NCI-H226 (cell line): ENCODE results near the gene ZNF618.

Experiments used
- DNase-seq: peaks from one replicate; pipeline ENCODE4 v3.0.0-alpha.2; 2015

Gene ZNF618

DNA sequence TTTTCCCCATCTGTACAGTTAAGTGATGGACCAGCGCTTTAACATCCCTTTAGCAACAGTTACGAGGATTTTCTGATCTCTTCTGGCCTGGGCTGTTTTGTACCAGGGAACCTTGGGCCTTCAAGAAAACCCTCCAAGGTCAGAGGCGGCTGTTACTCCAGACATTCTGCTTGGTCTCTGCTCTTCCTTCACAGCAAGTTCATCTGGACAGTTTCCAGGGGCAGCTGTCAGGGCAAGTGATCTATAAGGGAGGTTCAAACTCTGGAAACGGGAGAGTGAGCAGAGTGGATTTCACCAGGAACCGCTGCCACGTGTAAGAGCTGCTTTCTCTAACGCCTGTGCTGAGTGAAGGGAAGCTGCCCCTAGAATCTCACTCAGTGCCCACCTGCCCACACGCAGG is 36.7 kb downstream of the ZNF618 start:
- no peak for DNase-seq

DNA sequence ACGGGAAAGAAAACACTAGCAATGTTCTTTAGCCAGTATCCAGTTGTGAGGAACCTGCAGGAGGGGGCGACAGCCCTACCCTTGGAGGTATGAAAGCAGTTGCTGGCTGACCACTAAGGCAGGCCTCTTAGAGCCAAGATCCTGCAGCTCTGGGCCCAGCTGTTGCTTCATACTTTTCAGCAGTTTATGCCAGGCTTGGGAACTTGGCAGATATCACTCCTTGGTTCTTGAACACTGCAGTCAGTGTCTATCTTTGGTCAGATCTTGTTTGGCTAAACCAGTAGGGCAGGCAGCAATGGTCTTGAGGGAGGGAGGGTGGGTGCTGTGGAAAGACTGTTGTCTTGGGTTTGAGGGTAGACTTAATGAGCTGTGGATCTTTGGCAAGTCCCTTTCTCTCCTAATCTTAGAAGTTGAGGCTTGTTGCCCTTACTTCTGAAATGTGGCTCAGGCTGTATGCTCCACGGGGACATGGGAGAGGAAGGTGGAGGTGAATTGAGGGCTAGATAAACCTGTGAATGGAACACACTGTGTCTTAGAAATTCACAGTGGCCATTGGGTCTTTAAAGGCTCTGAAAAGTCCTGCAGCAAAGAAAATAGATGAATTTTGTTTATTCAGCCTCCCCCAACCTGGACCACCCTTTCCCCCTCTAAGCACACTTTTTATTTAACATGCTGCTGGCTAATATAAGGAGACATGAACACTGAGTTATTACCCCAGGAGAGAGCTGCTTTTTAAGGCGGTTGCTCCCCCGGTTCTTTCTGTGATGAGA is 37.5 kb downstream of the ZNF618 start:
- DNase-seq: no peak

DNA sequence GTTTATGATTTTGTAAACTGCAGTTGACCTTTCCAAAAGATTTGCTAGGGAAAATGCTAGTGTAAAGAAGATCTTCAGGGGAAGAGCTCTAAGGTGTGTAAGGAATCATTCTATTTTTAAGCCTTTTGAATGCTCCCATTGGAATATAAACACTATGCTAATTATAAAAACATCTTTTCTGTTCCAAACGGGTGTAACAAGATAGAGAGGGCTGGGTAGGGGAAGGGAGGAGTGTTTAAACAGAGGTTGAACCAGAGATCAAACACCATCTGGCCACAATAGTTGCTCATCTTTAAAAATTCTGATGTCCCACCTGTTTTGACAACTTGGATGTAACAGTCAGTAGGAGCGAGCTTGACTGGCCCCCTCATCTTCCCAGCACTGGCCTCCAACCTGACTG is 38.4 kb downstream of the ZNF618 start:
- DNase-seq: no peak

DNA sequence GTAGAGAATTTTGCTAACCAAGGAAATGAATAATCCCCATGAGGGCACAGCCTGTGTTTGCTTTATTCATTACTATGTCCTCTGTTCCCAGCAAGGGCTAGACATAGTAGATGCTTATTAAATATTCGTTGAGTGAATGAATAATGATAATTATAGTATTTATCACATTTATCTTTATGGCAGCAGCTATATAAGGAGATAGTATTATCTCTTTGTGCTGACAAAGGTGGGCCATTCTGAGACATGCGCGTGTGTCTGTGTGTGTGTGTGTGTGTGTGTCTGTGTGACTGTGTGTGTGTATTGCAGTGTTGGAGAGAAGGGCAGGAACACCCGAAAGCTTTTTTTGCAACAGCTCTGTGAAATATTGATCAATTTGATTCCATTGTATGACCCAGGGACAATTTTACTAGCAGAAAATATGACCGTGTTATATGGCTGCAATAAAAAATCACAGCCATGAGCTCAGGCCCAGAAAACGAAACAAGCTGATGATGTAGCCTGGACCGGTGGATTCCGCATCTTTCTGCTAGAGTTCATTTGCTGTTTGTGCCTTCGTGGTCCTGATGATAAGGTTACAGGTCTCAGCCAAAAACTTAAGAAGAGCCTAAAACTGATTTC is 39.8 kb downstream of the ZNF618 start:
- DNase-seq: no peak

DNA sequence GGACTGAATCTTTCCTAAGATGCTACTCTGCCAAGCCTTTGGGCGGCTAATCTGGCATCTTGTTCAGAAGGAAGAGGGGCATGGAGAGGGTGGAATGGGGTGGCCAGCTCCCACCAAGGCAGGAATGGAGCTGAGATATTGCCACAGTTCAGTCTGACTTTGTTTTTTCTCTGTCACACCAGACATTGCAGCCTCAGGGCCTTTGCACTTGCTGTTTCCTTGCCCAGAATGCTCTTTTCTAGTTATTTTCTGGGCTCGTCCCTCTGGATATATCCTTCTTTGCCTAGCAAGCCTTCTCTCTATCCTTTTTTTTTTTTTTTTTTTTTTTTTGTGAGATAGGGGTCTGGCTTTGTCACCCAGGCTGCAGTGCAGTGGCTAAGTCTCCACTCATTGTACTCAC is 40.8 kb downstream of the ZNF618 start:
- no peak for DNase-seq

DNA sequence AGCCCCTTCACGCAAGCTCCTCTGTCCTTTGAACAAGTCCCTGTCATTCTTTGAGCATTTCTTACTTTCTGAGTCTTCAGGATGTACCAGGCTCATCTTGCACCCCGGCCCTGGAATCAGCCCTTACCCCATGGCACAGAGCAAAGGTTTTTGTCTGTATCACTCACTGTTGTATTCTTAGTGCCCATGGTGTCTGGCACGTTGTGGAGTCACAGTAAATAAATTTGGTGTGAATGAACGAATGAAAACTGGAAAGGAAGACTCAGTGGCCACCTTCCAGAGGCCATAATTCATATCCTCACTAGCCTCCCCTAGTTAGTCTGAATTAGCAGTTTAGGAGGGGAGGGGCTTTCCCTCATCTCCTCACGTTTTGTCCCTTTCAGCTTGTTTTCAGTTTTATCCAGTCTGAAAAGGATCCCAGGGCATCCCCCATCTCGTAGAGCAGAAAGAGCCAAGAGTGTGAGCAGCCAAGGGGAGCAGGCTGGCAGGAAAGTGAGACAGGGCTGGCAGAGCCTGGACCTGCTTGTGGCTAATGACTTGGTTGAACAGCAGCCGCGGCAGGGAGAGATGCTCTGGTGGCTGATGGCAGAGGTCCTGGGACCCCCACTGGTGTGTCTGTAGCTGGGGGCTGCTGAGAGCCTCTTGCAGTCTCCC is 42.7 kb downstream of the ZNF618 start:
- DNase-seq: no peak

DNA sequence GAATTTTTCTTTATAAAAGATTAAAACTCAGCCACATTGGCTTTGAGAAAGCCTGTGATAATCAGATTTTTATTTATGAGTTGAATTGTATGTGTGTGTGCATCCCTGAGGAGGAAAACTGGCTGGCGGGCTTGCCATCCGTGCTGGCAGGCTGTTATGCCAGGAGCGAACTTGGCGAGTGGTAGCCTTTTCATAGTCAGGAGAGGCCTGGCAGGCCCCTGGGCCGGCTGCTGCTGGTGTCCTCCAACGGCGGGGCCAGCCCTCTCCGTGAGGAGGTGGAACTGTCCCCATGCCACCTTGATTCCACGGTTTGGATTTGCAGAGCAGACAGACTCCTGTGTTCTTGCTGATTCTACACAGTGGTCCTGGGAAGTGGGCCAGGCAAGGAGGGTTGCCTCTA is 43.3 kb downstream of the ZNF618 start:
- DNase-seq: no peak

DNA sequence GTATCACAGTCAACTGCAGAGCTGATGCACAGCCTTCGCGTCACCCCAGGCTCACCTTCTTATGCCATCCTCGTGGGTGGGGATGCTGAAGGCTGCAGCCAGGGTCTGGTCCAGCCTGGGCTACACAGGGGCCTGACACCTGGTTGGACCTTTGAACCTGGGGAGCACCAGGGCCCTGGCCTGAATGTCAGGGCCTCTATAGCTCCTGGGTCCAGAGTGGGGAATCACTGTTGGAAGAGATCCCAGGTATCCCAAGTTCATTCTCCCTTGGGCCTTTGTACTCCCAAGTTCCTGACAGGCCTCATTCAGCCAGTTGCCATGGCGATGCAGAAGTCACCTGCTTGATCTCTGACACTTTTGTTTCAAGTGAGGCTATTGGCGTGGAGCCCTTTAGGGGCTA is 43.8 kb downstream of the ZNF618 start:
- no peak for DNase-seq

DNA sequence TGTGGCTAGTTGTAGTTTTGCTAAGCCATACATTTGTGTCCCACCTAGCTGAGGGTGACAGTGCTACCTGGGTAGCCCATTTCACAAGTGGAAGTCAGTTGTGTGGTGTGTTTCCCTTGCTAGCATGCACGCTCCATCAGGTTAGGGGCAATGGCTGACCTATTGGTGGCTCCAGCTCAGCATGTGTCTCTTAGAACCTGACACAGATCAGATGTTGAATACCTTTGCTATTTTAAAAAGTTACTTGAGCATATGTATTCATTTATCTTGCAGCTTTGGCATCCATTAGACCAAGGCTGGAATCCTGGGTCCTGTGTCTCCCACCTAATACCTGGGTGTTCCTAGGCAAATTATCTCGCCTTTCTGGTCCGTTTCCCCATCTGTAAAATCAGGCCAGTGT is 44.8 kb downstream of the ZNF618 start:
- DNase-seq: no peak

DNA sequence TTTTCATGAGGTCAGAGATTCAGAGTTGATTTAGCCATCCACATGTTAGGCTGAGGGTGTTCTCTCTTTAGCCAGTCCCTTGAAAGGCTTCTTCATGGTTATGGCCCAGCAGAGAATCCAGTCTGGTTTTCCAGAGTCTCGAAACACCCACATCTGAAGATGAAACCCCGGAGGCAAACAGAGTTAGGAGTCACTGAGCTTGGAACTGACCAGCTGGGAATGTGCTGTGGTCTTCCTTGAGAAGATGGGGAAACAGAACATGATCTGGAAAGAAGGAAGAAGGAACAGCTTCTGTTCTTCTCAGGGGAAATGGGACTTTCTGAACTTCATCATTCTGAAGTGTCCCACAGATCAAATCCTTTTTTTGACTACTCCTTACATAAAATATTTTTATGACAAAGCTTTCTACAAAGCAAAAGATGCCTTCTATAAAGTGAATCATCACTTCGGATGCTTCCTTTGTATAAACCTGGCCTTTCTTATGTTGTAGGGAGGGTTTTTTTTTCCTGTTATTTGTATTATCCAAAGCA is 45.4 kb downstream of the ZNF618 start:
- DNase-seq: no peak

DNA sequence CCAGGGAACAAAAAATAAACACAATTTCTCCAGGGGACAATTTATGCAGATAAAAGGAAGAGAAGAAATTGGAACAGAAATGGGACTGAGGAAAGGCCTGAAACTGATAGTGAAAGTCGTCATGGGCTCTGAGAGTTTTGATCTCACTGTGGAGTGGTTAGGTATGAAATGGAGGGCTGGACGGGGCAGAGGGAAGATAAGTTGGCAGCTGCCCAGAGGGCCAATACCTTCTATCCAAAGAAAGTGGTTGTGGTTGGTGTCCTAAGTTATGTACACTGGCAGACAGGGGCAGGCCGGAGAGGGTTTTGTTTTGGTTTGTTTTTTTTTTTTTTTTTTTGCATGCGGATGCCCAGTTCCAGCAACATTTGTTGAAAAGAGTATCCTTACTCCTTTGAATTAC is 46.1 kb downstream of the ZNF618 start:
- no peak for DNase-seq

DNA sequence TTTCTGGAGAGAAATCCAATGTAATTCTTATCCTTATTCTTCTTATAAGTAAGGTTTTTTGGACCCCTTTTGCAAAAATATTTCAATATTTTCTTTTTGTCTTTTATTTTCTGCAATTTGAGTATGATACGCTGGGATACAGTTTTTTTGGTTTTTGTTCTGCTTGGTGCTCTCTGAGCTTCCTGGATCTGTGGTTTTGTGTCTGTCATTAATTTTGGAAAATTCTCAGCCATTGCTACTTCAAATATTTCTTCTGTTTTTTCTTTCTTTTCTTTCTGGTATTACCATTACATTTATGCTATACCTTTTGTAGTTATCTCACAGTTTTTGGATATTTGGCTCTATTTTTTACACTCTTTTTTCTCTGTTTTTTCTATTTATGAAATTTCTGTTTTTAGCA is 50.1 kb downstream of the ZNF618 start:
- no peak for DNase-seq

DNA sequence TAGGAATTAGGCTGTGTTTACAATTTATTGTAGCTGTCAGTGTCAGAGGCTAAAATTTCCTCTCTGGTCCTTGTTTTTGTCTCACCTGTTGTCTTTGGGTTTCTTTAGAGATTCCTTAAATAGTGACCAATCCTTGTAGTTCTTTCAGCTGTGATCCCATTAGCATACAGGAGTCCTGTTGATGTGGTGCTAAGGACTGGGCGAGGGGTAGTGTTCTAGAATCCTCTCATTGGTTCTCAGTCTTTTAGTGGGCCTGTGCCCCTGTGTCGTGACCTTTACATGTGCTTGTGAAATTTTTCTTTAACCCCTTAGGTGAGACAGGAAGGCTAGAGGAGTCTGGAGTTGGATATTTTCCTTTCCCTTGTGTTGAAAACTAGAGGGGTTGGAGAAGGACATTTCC is 51.2 kb downstream of the ZNF618 start:
- DNase-seq: no peak

DNA sequence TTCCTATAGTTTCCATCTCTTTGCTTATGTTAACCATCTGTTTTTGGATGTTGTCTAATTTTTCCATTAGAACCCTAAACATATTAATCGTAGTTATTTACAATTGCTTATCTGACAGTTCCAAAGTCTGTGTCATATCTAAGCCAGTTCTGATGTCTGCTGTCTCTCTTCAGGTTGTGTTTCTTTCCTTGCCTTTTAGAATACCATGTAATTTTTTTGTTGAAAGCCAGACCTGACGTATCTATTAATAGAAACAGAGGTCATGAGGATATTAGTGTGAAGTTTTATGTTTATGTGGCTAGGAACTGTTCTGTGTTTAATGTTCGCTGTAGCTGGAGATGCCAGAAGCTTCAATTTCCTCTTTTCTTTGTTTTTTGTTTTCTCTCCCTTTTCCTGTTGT is 52.2 kb downstream of the ZNF618 start:
- no peak for DNase-seq

DNA sequence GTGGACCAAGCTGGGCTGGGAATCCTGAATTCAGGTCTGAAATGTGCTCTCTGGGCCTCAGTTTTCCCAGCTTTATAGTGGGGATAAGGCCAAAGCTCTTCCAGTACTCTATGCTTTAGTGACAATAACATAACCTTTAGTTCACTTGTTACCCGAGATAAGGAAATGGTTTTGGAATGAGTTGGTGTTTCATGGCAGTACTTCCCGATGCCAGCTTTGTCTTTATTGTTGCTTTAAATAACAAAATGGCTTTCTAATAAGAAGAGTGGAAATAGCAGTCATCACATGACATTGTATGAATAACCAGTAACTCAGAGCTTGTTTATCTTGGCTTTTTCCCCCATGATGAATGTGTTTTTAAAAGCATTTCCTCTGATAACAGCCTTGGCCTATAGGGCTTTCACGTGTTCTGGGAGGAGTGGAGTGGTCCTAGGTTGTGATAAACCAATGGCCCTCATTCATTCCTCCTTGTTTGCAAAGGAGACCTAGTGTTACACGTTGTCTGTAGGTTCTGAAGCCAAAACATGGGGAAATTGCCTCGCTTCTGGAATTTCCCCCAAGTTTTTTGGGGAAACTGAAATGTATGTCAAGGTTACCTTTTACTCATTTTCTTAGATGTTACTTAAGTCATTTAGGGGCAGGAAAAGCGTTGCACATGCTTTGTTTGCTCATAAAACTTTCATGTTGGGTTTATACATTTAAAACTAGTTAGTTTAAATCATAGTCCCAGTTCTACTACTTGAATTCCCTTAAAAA is 53.7 kb downstream of the ZNF618 start:
- DNase-seq: peak; percentile 89

DNA sequence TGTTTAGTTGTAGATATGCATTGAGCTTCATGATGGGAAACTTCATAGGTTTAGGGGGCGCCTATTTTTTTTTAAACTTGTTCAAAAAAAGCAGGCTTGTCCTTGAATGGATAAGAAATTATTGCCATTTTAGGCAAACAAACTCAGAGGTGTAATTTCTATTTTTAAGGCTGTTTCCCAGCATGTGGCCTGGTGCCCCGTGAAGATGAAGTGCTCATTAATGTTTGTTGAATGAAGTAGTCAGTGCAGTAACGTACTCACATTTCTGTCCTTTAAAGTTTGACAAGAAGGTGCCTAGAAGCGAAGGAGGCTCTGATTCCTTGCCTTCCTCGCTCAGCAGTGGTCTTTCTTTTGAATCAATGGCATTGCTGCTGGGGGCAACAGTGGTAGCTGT is 54.3 kb downstream of the ZNF618 start:
- DNase-seq: no peak

DNA sequence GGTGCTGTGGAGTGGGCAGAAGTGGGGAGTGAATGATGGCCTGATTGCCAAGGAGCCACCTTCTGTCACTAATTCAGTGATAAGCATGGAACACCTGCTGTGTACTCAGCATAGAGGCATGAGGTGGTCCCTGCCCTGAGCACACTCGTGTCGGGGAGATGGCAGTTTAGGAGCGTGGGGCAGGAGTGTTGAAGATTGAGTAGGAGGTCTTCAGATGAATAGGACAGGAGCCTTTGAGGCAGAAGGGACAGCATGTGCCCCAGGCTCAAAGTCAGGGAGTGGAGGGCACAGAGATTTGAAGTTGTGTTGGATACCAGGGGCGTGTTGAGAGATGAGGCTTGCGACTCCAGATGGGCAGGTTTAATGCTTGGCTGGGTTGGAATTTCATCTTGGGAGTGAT is 55.0 kb downstream of the ZNF618 start:
- no peak for DNase-seq

DNA sequence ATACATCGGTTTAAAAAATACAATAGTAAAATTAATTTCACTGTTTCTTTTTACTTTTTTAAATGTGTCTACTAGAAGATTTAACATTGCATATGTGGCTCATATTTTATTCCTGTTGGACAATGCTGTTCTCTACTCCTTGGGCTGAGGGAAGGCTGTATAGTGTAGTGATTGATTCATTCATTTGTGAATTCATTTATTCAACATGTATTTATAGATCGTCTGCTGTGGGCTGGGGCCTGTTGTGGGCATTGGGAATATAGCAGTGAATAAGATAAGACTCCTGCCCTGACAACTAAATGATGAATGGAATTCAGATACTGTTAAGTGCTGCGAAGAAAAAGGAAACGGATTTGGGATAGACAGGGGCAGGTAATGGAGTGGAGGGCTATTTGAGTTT is 55.7 kb downstream of the ZNF618 start:
- no peak for DNase-seq

DNA sequence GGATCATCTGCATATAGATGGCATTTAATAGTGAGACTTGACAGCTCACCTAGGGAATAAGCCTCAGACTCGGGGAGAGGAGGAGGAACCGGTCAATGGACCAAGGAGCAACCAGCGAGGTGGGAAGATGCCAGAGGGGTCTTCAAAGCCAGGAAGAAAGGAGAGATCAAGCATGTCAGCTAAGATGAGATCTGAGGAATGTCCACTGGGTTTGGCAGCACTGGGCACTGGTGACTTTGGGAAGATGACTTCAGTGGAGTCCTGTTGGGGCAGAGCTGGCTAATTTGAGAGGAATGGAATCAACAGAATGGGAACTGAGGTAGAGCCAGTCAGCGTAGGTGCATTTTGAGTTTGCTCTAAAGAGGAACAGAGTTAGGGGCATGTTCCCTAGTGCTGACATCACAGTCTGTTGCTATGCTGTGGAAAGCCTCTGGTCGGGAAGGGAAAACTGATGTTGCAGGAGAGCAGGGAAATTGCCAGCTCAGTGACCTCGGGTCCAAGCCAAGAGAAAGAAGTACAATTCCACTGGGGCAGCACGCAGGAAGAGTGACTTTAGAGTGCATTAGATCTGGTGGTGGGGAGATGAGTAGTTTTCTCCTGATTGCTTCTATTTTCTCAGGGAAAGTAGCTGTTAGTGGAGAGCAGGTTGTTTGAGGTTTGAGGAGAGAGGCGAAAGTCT is 56.9 kb downstream of the ZNF618 start:
- no peak for DNase-seq

DNA sequence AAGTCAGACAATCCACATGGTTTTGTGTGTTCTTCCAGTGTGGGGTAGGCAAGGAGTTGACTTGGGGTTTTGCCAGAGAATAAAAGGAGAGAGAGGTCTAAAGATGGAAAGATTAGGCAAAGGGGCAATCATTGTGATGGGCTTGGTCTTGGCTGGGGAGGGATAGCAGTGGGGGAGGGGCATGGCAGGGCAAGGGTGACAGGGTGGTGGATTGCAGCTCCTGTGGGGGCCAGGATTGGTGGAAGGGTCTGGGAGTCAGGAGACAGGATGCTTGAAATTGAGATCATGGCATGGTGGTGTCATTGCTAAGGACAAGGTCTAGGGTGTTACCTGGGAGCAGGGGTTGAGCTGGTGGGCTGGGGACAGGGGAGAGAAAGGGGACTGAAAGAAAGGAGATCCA is 57.6 kb downstream of the ZNF618 start:
- DNase-seq: no peak

DNA sequence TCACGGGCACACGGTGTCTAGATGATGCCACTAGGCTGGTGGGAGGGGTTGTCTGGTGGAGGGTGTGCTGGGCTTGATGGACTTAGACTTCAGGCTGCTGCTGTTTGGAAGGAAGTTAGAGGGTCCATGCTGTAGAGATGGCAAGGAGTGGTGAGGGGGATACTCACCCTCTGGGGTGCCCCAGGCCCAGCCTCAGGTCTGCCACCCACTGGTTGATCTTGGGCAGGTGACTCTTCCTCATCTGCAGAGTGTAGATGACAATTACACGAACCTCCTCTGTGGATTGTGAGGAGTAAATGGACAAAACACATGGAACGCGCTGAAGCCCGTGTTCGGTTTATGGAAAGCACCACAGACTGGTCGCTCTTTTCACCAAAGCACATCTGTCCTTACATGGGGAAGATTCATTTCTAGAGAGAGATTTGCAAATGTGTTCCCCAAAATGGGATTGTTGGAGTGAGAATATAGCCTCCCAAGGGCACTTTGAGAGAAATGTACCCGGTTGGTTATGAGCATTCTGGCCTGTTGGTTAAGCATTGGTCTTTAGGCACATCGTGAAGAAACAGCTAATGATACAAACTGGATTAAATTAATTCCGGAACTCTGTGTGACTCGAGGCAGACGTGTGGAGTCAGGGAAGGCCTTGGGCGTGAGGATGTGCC is 58.2 kb downstream of the ZNF618 start:
- no peak for DNase-seq
